Measurements from ENCODE around the gene MRPL36. TPM values are rescaled to one million over a fixed set of nuclear protein-coding genes. Genes with fewer than 3 reads are reported as not detected.

The MRPL36 gene
- total and polyA plus RNA-seq, 2 experiments from 2014 or later: 47.5 to 149 TPM

- TF ChIP-seq ZNF462 (CRISPR knock-in tag; IDR thresholded peaks at IDR 0.05): no peak
Measured at GRCh38 chr5:1760231-1760630, 39.4 kb downstream of the MRPL36 start (continued).

- Histone ChIP-seq H3K9me2 (ENCODE audit: insufficient read depth) (no peaks in the 10 kb centered on the region), H3K79me2 (replicated peaks; ENCODE audit: insufficient read depth) (no peaks in the 10 kb centered on the region), H4K20me1 (replicated peaks; ENCODE audit: insufficient read depth) (no peaks in the 10 kb centered on the region), H3K4me2 (no peak overlapping the region), H3K27ac (ENCODE audit: low read depth) (no peak overlapping the region), H3F3A (replicated peaks; ENCODE audit: low read depth) (no peaks in the 10 kb centered on the region), H2AFZ (no peak overlapping the region), H3K36me3 (ENCODE audit: insufficient read depth) (no peaks in the 10 kb centered on the region), H3K4me1 (ENCODE audit: insufficient read depth) (peaks cover 13% of the 10 kb centered on the region), H3K27me3 (ENCODE audit: insufficient read depth) (no peaks in the 10 kb centered on the region), H3K4me3 (no peak overlapping the region)
- Mint-ChIP-seq H3K36me3 (ENCODE audit: low read depth) (peaks cover 10% of the 10 kb centered on the region; the same call in 2 of the 3 replicates), H3K4me1 (peaks cover 32% of the 10 kb centered on the region), H3K4me3 (no peak overlapping the region), H3K27ac (no peak overlapping the region), H3K27me3 (ENCODE audit: insufficient read depth, low read depth, poor library complexity) (peaks cover 8% of the 10 kb centered on the region), H3K9me3 (peaks cover 17% of the 10 kb centered on the region)
- DNase-seq (ENCODE audit: low spot score): no peak
- no peak for ATAC-seq
- TF ChIP-seq EZH2 (IDR thresholded peaks at IDR 0.05; ENCODE audit: low read depth, unreplicated experiment): no peak
- no peak for TF ChIP-seq STAT1 (IDR thresholded peaks at IDR 0.05; ENCODE audit: unreplicated experiment)
- no peak for TF ChIP-seq REST (IDR thresholded peaks at IDR 0.05; ENCODE audit: unreplicated experiment)
- TF ChIP-seq POLR2AphosphoS5 (IDR thresholded peaks at IDR 0.05; ENCODE audit: low read depth): no peak
- TF ChIP-seq ZNF331 (CRISPR knock-in tag; IDR thresholded peaks at IDR 0.05; ENCODE audit: low read depth): no peak
- TF ChIP-seq EZH2phosphoT487 (IDR thresholded peaks at IDR 0.05; ENCODE audit: unreplicated experiment): no peak
- TF ChIP-seq JUNB (IDR thresholded peaks at IDR 0.05; ENCODE audit: unreplicated experiment): no peak
- no peak for TF ChIP-seq NANOG (IDR thresholded peaks at IDR 0.05; ENCODE audit: borderline replicate concordance)
- no peak for TF ChIP-seq ETS1 (IDR thresholded peaks at IDR 0.05)
Measured at GRCh38 chr5:1759378-1759970, 40.2 kb downstream of the MRPL36 start.

Data from GM23338 (cell line).